GM15510 (cell line): ENCODE results near the gene RFX6.

Experiments used
- POLR2A ChIP-seq: IDR thresholded peaks from 3 replicates; pipeline ENCODE4 v1.6.1; 2011; ENCODE audit warnings: borderline replicate concordance; ENCODE audit not compliant: insufficient read length; ENCODE audit errors: extremely low read depth

The RFX6 gene

DNA sequence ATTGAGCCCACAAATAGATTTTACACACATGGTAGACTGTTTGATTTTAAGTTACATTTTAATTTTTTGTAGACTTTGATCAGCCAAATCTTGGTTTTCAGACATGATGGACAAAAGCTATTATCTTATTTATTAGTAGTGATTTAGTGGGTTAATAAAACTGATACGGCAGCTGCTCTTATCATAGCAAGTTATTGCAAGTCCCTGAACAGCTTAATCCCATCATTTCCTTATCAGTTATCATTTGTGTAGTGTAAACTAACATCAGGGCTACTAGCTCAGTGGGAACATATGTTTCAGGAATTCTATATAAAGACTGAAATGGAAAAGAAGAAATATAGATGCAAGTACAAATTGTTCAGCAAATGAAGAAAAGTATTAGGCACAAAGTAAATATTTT lies 10.9 kb downstream of the RFX6 start:
- no peak for TF ChIP-seq POLR2A

DNA sequence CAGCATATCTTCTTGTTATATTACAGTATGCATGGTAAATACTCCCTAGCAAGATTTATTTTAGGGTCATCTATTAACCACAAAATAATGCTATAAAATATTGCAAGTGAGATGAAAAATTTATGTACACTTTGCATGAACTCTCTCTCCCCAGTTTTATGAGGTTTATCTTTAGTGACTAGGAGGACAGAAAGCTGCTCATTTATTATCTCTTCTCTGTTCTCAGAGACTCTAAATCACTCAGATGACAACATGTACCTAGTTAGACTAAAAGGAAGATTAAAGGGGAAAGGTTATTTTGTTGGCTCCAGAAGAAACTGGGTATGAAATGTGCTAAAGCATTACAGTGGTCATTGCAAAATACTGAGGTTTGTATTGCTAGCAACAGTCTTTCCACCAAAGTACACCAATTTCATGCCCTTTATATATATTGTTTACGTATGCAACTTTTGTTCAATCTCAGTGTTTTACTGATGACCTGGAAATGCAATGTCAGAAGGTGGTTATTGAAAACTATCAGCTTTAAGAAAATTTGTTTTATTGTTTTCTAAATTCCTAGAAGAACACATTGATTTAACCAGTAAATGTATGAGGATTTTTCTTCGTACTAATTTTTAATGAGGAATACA lies 11.8 kb downstream of the RFX6 start:
- no peak for TF ChIP-seq POLR2A

DNA sequence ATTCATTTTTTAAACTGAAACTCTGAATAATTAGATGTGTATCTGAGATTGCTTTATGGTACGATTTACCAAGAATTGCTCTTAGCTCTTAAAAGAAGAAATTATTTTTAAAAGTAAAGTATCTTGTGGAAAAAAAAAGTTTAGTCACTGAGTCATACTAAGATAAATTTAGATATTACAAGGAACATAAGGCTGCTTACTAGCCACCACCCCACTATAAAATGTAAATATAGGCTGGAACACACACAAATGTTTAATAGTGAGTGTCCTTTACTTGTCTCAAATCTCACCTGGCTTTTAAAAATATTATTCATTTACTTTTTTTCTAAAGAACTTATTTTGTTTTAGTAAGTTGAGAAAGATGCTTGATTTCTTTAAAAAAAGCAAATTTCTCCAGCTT lies 17.6 kb downstream of the RFX6 start:
- TF ChIP-seq POLR2A, result no peak

DNA sequence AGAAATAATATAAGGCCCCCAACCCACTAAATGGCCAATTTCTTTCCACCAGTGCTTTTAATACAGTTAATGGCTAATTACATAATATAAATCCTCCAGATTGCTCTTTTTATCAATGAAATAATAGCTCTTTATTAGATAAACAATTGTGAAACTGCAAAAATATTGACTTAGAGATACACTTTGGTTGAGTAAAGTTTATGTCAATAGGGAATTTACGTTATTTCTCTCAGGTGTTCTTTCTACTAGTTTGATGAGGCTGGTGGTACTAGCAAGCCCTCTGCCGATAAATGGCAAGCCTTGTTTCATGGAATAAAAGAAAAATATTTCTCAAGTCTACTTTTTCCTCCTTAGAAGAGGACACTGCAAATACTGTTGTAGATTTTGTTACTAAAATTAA lies 18.9 kb downstream of the RFX6 start:
- TF ChIP-seq POLR2A, result no peak

DNA sequence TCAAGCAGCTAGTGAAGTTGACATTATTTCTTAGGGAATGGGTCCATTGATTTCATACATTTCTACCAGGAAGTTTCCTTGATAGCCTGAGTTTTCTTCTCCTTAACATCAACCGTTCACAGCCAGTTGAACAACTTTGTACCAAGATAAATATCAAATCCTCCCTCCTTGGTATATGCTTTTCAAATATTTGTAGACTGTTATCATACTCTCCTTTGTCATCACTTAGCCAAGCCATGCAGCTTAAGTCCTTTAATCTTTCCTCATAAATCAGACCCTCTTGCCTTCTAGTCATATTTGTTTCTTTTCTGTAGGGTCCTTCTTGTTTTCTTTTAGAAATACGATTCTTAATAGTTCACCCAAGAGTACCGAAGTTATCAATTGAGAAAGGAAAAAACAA lies 25.6 kb downstream of the RFX6 start:
- no peak for TF ChIP-seq POLR2A

DNA sequence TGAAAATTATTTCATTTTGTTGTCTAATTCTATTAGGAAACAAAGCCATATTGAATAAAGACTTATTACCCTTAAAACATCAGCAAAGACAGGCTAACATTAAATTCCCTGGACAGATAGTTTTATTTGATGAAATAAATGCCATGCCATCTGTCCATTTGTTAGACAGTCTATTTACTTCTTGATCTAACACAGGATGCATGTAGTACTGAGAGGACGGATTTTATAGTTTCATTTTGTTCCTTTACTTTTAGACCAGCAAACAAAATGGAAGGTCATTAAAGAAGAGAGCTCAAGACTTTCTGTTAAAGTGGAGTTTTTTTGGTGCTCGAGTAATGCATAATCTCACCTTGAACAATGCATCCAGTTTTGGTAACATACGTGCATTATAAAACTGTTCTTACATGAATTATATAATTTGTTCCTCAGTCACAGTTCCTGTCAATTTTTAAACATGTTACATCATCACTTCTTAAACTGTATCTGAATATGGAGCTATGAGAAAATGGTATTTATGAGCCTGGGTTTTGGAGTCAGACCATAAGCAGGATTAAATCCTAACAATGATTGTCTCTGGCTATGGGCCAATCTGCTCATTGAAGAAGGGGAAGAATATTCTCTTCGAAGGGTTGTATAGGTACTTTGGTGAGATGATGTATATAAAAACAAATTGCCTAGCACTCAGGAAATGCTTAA lies 46.0 kb downstream of the RFX6 start:
- TF ChIP-seq POLR2A, result no peak

DNA sequence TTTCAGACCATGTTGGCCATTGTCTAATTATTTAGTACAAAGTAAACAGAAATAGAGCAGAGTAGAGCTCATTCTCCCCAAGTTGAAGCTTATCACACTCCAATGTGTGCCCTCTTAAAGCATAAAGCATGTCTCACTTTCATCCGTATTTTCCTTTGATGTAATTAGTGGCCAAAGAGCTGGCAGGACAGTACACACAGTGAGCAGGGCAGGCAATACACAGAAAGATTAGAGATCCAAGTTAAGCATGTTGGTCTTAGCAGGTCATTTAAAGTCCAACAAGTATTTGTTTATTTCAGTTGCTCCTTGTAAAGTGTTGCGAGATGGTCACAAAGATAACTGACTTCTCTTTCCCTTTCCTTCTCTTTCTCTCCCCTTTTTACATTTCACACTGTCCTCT lies 47.2 kb downstream of the RFX6 start:
- no peak for TF ChIP-seq POLR2A

DNA sequence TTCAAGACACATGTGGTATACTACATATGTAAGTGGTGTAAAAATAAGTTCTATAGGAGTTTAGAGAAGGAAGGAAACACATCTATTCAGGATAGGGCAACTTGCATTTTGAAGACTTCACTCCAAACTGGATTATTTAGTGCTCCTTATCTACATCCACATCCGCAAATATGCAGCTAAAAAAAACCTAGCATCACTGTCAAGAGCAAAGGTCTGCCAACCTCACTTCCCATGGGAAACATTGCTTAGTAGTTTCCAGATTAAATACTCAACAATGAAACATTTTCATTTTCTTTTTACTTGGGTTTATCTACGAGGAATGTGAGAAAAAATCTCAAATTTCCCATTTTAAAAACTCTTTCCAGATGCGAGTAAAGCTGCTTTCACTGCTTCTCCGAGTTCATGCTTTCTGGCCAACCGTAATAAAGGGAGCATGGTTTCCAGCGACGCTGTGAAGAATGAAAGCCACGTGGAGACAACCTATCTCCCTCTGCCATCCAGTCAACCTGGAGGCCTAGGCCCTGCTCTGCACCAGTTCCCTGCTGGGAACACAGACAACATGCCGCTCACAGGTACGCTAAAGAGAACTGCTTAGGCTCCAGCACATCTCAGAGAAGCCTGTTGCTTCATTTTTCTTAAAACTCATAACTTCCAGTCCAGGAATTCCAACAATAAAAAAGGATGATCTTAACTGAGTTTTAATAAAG lies 48.2 kb downstream of the RFX6 start:
- no peak for TF ChIP-seq POLR2A

DNA sequence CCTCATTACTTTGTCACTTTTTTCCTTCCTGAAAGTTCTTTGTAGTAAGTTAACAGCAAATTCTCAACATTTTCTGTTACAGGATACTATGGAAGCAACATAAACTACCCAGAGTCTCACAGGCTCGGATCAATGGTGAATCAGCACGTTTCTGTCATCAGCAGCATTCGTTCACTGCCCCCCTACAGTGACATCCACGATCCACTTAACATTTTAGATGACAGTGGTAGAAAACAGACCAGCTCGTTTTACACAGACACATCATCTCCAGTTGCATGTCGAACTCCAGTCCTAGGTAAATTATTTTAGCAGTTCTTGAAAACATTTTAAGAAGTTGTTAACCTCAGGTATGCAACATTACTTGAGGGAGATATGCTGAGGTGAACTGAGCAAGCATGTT lies 51.6 kb downstream of the RFX6 start:
- TF ChIP-seq POLR2A, result no peak

DNA sequence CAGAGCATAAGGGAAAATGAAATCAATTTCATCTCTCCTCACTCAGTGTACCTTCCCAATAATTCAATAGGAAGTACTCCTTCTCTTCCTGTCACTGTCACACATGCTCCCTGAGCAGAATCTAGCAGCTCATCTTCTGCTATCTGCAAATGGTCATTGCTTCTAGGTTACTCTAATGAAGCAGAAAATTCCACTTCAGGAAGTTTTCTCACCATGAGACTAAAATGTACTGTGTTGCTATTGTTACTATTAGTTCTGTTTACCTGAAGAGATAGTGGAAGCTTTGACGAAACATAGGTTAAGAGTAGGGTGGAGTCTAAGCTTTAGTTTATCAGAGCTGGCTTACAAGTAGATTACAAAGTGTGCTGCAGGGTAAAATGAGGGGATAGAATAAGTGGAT lies 52.8 kb downstream of the RFX6 start:
- TF ChIP-seq POLR2A, result no peak

DNA sequence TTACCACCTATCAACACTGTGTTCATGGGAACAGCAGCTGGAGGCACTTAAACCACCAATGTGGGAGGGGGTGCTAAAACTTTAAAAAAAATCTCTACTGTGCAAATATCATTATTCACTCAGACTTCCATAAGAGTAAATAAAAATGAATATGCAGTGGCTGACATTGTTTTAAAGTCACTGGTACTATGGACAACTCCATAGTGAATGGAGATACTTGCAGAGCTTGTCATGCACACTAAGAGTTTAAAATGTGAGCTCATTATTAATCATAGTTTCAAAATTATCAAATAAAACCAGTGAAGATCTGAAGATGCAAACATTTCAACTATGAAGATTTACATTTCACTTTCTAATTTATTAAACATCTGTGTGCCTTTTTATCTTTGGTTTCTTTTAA lies 54.4 kb downstream of the RFX6 start:
- no peak for TF ChIP-seq POLR2A

DNA sequence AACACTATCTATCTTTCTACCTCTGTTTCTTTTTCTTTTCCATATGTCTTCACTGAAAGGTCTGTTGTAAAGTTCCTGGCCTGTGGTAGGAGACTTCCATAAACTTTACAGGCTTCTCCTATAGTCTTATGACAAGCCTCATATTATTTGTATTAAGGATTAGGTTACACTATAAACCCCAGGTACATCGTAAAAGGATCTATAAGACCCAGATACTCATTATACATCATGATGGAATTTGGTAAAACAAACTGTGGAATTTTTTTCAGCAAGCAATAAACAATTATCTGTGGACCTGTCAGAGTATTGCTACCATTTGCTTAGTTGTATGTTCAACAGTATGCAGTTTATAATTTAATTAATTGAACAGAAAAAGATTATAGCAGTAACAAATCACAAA lies 55.5 kb downstream of the RFX6 start:
- no peak for TF ChIP-seq POLR2A

DNA sequence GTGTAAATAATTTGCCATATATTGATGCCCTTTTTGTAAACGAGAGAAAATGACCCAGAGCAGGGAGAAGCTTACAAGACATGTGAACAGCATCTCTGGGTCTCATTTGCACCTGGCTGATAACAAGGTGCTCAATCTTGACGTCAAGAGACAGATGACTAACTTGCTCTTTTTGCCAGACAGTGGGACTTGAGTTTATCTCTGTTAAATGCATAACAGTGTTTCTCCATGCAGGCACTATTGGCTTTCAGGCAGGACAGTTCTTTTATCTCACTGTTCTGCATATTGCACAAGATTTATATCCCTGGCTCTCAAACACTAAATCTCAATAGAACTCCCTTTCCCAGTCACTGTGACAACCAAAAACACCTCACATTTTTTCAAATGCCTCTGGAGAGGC lies 56.4 kb downstream of the RFX6 start:
- no peak for TF ChIP-seq POLR2A

DNA sequence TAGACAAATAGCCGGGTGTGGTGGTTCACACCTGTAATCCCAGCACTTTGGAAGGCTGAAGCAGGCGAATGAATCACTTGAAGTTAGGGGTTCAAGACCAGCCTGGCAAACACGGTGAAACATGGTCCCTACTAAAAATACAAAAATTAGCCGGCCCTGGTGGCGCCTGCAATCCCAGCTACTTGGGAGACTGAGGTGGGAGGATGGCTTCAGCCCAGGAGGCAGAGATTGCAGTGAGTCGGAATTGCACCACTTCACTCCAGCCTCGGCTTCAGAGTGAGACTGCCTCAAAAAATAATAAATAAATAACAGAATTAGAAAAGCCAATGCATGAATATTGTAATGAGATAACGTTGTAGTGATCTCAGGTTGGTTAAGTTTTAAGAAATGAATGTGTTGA lies 61.3 kb downstream of the RFX6 start:
- TF ChIP-seq POLR2A, result no peak

DNA sequence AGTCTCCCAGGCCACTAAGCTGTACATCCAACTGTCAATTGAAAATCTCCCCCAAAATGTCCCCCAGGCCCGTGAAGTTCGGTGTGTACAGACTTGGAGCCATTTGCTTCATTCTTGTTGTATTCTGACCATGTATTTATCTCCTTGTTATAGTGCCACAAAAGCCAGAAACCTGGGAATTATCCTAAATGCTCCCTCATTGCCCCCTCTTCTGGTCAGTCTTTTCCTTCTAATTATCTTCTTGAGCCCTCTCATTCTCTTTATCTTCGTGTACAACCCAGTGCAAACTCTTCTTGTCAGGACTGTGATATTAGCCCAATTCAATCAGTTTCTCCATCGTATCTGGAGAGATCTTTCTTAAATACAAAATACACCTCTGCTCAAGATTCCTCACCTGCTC lies 64.7 kb downstream of the RFX6 start:
- TF ChIP-seq POLR2A, result no peak

DNA sequence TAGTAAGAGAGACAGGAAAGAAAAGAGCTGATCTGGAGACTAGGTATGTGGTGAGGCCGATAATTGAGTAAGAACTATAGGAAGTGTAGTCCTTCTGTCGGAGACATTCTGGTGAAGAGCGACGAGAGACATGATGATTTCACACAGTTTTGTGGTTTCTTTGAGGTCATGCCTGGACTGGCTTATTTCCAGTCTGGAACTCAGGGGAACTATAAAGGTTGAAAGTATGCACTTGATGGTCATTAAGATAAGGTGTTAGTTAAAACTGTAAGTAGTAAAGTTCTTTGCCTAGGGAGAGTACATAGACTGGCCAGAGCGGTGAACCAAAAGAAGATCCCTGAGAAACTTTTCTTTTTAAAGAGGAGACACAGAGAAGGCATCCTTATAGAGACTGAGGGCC lies 68.8 kb downstream of the RFX6 start:
- TF ChIP-seq POLR2A, result no peak
